Gastrocnemius medialis (tissue), 4 donors: ENCODE measurements around the gene THBD. TPM values are rescaled to one million over a fixed set of nuclear protein-coding genes. Genes with fewer than 3 reads are reported as not detected.

Source experiments
- ATAC-seq, 2 donors: fragments of 150-250 bp; one replicate each; pipeline ENCODE4 v1.9.1; 2016
- DNase-seq, 2 donors: peaks; one replicate each; pipeline ENCODE4 v3.0.0-alpha.2; 2019
- H3K27ac ChIP-seq, 4 donors: fragments of 200-600 bp; sonication (generic); 1 replicate in 1 of 4; 2 replicates in 3 of 4; pipeline ENCODE4 v1.5.1; 2016 to 2018; ENCODE audit warnings: mild to moderate bottlenecking in 2 of 4, moderate library complexity in 1 of 4
- H3K27me3 ChIP-seq, 3 donors: fragments of 200-600 bp; sonication (generic) in 2 of 3; 1 replicate in 1 of 3; 2 replicates in 2 of 3; pipeline versions ENCODE4 v1.5.1 to v1.6.0; 2016 to 2019; ENCODE audit warnings: mild to moderate bottlenecking in 1 of 3, moderate library complexity in 1 of 3
- H3K36me3 ChIP-seq, 2 donors: fragments of 200-600 bp; sonication (generic) in 1 of 2; one replicate each; pipeline ENCODE4 v1.5.1; 2017 to 2018
- H3K4me1 ChIP-seq, 2 donors: fragments of 200-600 bp; sonication (generic) in 1 of 2; one replicate each; pipeline ENCODE4 v1.5.1; 2016 to 2017; ENCODE audit warnings: mild to moderate bottlenecking in 2 of 2
- H3K4me3 ChIP-seq, 4 donors: fragments of 200-600 bp; sonication (generic) in 3 of 4; 1 replicate in 1 of 4; 2 replicates in 3 of 4; pipeline ENCODE4 v1.5.1; 2016 to 2019; ENCODE audit warnings: mild to moderate bottlenecking in 2 of 4
- H3K9me3 ChIP-seq, 3 donors: fragments of 200-600 bp; sonication (generic) in 2 of 3; 1 replicate in 1 of 3; 2 replicates in 2 of 3; pipeline ENCODE4 v1.5.1; 2016 to 2019
- CTCF ChIP-seq, 5 experiments: fragments of 450-650 bp in 3 of 5; fragments of 200-600 bp in 2 of 5; sonication (generic) in 2 of 5; IDR thresholded peaks in 4 of 5; conservative IDR thresholded peaks in 1 of 5; 1 replicate in 4 of 5; 2 replicates in 1 of 5; pipeline ENCODE4 v1.5.1; 2016 to 2019; ENCODE audit warnings: antibody characterized with exemption in 5 of 5, mild to moderate bottlenecking in 3 of 5, moderate library complexity in 3 of 5
- POLR2A ChIP-seq, 2 donors: fragments of 450-650 bp; IDR thresholded peaks; one replicate each; pipeline ENCODE4 v1.6.1; 2017; ENCODE audit warnings: antibody characterized with exemption in 2 of 2, mild to moderate bottlenecking in 2 of 2, moderate library complexity in 2 of 2
- in situ Hi-C, 4 donors: fragments of 200-750 bp; cut with MboI; loops; one replicate each; pipeline versions ENCODE4 v1.15.0 to v1.8.0; 2017; ENCODE audit warnings: low sequenced_read_pairs in 4 of 4
- intact Hi-C: fragments of 100-400 bp; cut with DNase I; formaldehyde crosslinking; loops from one replicate; pipeline ENCODE4 v1.15.1; 2023; ENCODE audit warnings: low total_unique reads
- total RNA-seq, 4 donors: library from RNA; depleted of rRNA; stranded (reverse); fragments of >200 nt; gene quantifications; one replicate each; pipeline versions ENCODE4 v1.1.0 to v1.2.3, GENCODE V29; 2016

THBD gene
- 10 to 100 TPM in 3 of 4 donors, 1 to 10 TPM in 1; 9.0 to 25.7 (median 17.5) TPM for total RNA-seq

- Histone ChIP-seq H3K9me3 (no peaks in the 10 kb centered on the region), H3K4me3 (peak within 1 kb of the TSS; percentile 63 to 84 (median 72)), H3K27me3 (no peaks in the 10 kb centered on the region), H3K27ac (peak within 1 kb of the TSS; percentile 93 to 95 (median 94)), H3K4me1 (peaks cover 30 to 43% of the 10 kb centered on the region in 2 donors), H3K36me3 (no peaks in the 10 kb centered on the region)
- ATAC-seq, result peak; percentile 52 to 60
- in situ Hi-C loops, result loop anchor here (10.0 to 25.0 kb wide), 6 partner anchors 125 to 362 kb away; no protein-coding TSS in a partner anchor
- intact Hi-C loops, result loop anchor here (1.0 to 10.0 kb wide), 10 partner anchors 43 to 587 kb away; partner anchors contain the start of genes CST3, NAPB and NXT1
- TF ChIP-seq CTCF (IDR thresholded peaks at IDR 0.05 in 4 of 5, conservative IDR thresholded peaks at IDR 0.05 in 1 of 5) (no peak), POLR2A (IDR thresholded peaks at IDR 0.05) (peak; percentile 78 to 84)
- DNase-seq, result peak; percentile 74 to 88
Observed at GRCh38 chr20:23049201-23050075, at the start of gene THBD. TSS of gene THBD (minus strand) at chr20:23049672. CDS start at chr20:23049504, 168 bp downstream.

- H3K4me3 ChIP-seq, result no peak overlapping the region
- intact Hi-C loops, result no loop called here
- H3K36me3 ChIP-seq, result no peaks in the 10 kb centered on the region
- peak in 1 of 2 donors; percentile 10 for DNase-seq
- no peak overlapping the region for H3K27ac ChIP-seq
- no peaks in the 10 kb centered on the region for H3K27me3 ChIP-seq
- H3K9me3 ChIP-seq, result no peaks in the 10 kb centered on the region
- TF ChIP-seq POLR2A (IDR thresholded peaks at IDR 0.05), result no peak
- no peak for TF ChIP-seq CTCF (IDR thresholded peaks at IDR 0.05 in 4 of 5, conservative IDR thresholded peaks at IDR 0.05 in 1 of 5)
- no peak for ATAC-seq
- H3K4me1 ChIP-seq, result peaks cover 6 to 7% of the 10 kb centered on the region in 2 donors
- in situ Hi-C loops, result no loop called here
Observed at GRCh38 chr20:23097636-23098580, 48.4 kb upstream of the THBD start.

GRCh38 chr20:23096986-23097520 lies 47.6 kb upstream of the THBD start:
- TF ChIP-seq CTCF (IDR thresholded peaks at IDR 0.05 in 4 of 5, conservative IDR thresholded peaks at IDR 0.05 in 1 of 5) (no peak), POLR2A (IDR thresholded peaks at IDR 0.05) (no peak)
- intact Hi-C loops (no loop called here), in situ Hi-C loops (no loop called here)
- Histone ChIP-seq H3K4me3 (no peak overlapping the region), H3K27ac (no peak overlapping the region), H3K36me3 (no peaks in the 10 kb centered on the region), H3K4me1 (peaks cover 12 to 15% of the 10 kb centered on the region in 2 donors), H3K9me3 (no peaks in the 10 kb centered on the region), H3K27me3 (no peaks in the 10 kb centered on the region)
- DNase-seq, result no peak
- ATAC-seq, result no peak

GRCh38 chr20:23096097-23096496 lies 46.6 kb upstream of the THBD start:
- DNase-seq, result no peak
- no peaks in the 10 kb centered on the region for H3K27me3 ChIP-seq
- H3K27ac ChIP-seq, result no peak overlapping the region
- no peaks in the 10 kb centered on the region for H3K36me3 ChIP-seq
- in situ Hi-C loops, result no loop called here
- intact Hi-C loops, result no loop called here
- H3K4me1 ChIP-seq, result peaks cover 18 to 23% of the 10 kb centered on the region in 2 donors
- no peak for ATAC-seq
- TF ChIP-seq POLR2A (IDR thresholded peaks at IDR 0.05) (no peak), CTCF (IDR thresholded peaks at IDR 0.05 in 4 of 5, conservative IDR thresholded peaks at IDR 0.05 in 1 of 5) (no peak)
- H3K4me3 ChIP-seq, result no peak overlapping the region
- H3K9me3 ChIP-seq, result no peaks in the 10 kb centered on the region
